Cardiac muscle cell (in vitro differentiated cells and primary cell): ENCODE results near the gene PDE2A. TPM values are rescaled to one million over a fixed set of nuclear protein-coding genes. Genes with fewer than 3 reads are reported as not detected.

ENCODE experiments used
- DNase-seq, 2 donors: peaks; one replicate each; pipeline versions ENCODE4 v3.0.0 to v3.0.0-alpha.2; 2010 to 2017; ENCODE audit warnings: low read depth in 1 of 2, low spot score in 1 of 2
- H3K27ac ChIP-seq: fragments of 200-600 bp; sonication (generic); 2 replicates; pipeline ENCODE4 v1.5.1; 2016
- H3K27me3 ChIP-seq: fragments of 200-600 bp; sonication (generic); 2 replicates; pipeline ENCODE4 v1.6.0; 2016; ENCODE audit warnings: control low read depth
- H3K36me3 ChIP-seq: fragments of 200-600 bp; sonication (generic); 2 replicates; pipeline ENCODE4 v1.5.1; 2016; ENCODE audit warnings: control low read depth
- H3K4me1 ChIP-seq: fragments of 200-600 bp; sonication (generic); 2 replicates; pipeline ENCODE4 v1.8.1; 2017; ENCODE audit warnings: low read depth, mild to moderate bottlenecking, mixed run types
- H3K4me3 ChIP-seq: fragments of 200-600 bp; sonication (generic); 2 replicates; pipeline ENCODE4 v1.5.1; 2016; ENCODE audit warnings: mild to moderate bottlenecking
- H3K9me3 ChIP-seq: fragments of 200-600 bp; sonication (generic); 2 replicates; pipeline ENCODE4 v1.5.1; 2017; ENCODE audit warnings: low read depth, mild to moderate bottlenecking, control low read depth
- CTCF ChIP-seq: IDR thresholded peaks from 2 replicates; pipeline ENCODE4 v1.5.1; 2012; ENCODE audit warnings: low read depth, mild to moderate bottlenecking, low read length
- polyA plus RNA-seq: library from polyadenylated mRNA; unstranded; fragments of >200 nt; fragmentation: Nextera tagmentation; extraction: Ambion mirVana; gene quantifications from 2 replicates; pipeline ENCODE4 v1.2.1, GENCODE V29; 2016
- total RNA-seq: library from RNA; depleted of rRNA; stranded (reverse); fragments of >200 nt; gene quantifications from 2 replicates; pipeline ENCODE4 v1.2.3, GENCODE V29; 2016

Gene PDE2A
- total and polyA plus RNA-seq, 2 experiments from 2014 or later: 0.92 TPM; not detected in 1

GRCh38 chr11:72678524-72678923 is 4.3 kb upstream of the PDE2A start:
- Histone ChIP-seq H3K36me3 (no peaks in the 10 kb centered on the region), H3K9me3 (no peaks in the 10 kb centered on the region), H3K27me3 (peaks cover 36% of the 10 kb centered on the region), H3K4me3 (no peak overlapping the region), H3K4me1 (no peaks in the 10 kb centered on the region), H3K27ac (no peak overlapping the region)
- TF ChIP-seq CTCF: no peak
- no peak for DNase-seq

GRCh38 chr11:72676861-72677341 is 2.7 kb upstream of the PDE2A start:
- no peaks in the 10 kb centered on the region for H3K36me3 ChIP-seq
- H3K27ac ChIP-seq: no peak overlapping the region
- H3K4me1 ChIP-seq: no peaks in the 10 kb centered on the region
- H3K27me3 ChIP-seq: peaks cover 36% of the 10 kb centered on the region
- no peak overlapping the region for H3K4me3 ChIP-seq
- H3K9me3 ChIP-seq: no peaks in the 10 kb centered on the region
- DNase-seq: peak; percentile 60 to 93
- no peak for TF ChIP-seq CTCF

- DNase-seq: no peak
- no peaks in the 10 kb centered on the region for H3K36me3 ChIP-seq
- TF ChIP-seq CTCF: no peak
- no peaks in the 10 kb centered on the region for H3K4me1 ChIP-seq
- no peak overlapping the region for H3K4me3 ChIP-seq
- no peaks in the 10 kb centered on the region for H3K9me3 ChIP-seq
- peaks cover 36% of the 10 kb centered on the region for H3K27me3 ChIP-seq
- H3K27ac ChIP-seq: no peak overlapping the region
These were observed 999 bp upstream of the PDE2A start for GRCh38 chr11:72675221-72675620.

- peaks cover 36% of the 10 kb centered on the region for H3K27me3 ChIP-seq
- peaks cover 6% of the 10 kb centered on the region for H3K4me1 ChIP-seq
- peak in 1 of 2 donors; percentile 79 for DNase-seq
- TF ChIP-seq CTCF: no peak
- H3K27ac ChIP-seq: no peak overlapping the region
- no peak overlapping the region for H3K4me3 ChIP-seq
- H3K9me3 ChIP-seq: no peaks in the 10 kb centered on the region
- no peaks in the 10 kb centered on the region for H3K36me3 ChIP-seq
These were observed 809 bp downstream of the PDE2A start for GRCh38 chr11:72673284-72673942.

GRCh38 chr11:72672597-72673238 is 1.5 kb downstream of the PDE2A start:
- no peak for DNase-seq
- Histone ChIP-seq H3K27ac (no peak overlapping the region), H3K4me1 (peaks cover 6% of the 10 kb centered on the region), H3K9me3 (no peaks in the 10 kb centered on the region), H3K27me3 (peaks cover 36% of the 10 kb centered on the region), H3K36me3 (no peaks in the 10 kb centered on the region), H3K4me3 (no peak overlapping the region)
- no peak for TF ChIP-seq CTCF
